GM19372 (cell line): ENCODE measurements around the gene NCKAP5.
"Not testable (repeated sequence)": the region's sequence is repeated elsewhere in the genome, so short reads cannot be mapped to it uniquely, and the experiment has no call there.

Source experiments
- ATAC-seq: cut with Tn5 transposase; IDR thresholded peaks from one replicate; pipeline ENCODE4 v1.9.1; 2021; ENCODE audit warnings: mild to moderate bottlenecking, low read depth, moderate library complexity; ENCODE audit not compliant: unreplicated experiment

Gene NCKAP5

DNA sequence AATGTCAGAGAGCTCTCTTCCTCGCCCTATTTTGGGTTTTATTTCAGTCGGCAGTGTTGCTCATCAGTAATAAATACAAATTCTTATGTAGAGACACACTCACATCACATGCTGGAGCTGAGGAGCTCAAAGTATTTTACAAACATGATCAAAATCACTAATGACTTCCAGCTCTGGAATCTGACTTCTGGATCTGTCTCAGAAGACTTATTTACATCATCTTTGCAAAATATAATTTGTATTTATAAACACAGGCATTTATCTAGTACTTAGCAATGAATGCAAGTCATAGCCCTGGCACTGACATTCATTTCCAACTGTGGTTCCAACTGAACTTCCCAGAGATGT lies 327.1 kb downstream of the NCKAP5 start:
- ATAC-seq: no peak

- no peak for ATAC-seq
Observed at GRCh38 chr2:133240491-133241223, 327.6 kb downstream of the NCKAP5 start.

DNA sequence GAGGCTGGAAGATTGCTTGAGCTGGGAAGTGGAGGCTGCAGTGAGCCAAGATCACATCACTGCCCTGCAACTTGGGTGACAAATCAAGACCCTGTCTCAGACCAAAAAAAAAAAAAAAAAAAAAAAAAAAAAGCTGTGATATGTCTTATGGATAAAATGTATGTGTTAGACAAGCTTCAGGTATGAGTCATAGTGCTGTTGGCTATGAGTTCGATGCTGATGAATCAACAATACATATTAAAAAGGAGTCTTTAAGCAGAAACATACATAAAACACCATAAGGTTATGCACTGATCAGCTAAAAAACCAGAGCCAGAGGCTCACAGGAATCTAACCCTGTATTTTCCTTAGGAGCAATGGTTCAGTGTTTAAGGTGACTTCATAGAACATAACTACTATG lies 332.3 kb downstream of the NCKAP5 start:
- ATAC-seq: no peak

- ATAC-seq: no peak
Observed at GRCh38 chr2:133232556-133232955, 335.7 kb downstream of the NCKAP5 start.

- no peak for ATAC-seq
Observed at GRCh38 chr2:133231264-133231663, 337.0 kb downstream of the NCKAP5 start.

GRCh38 chr2:133229974-133230373 lies 338.3 kb downstream of the NCKAP5 start:
- ATAC-seq: no peak

DNA sequence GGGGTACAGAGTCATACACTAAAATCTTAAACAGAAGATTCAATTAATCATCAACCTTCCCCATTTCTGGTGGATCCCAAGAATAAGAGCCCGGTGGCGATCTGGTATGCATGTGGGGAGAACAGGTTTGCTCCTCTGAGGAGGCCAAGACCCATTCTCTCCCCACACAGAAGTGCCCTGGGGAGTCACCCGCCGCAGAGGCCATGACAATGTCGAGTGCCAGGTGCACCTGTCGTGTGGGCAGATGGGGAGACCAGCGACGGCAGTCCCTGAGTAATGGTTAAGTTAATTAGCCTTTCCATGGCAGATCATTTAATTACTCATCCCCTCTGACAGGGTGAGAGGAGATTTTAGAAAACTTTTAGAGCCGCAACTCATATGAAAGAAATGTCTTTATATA lies 345.0 kb downstream of the NCKAP5 start:
- no peak for ATAC-seq

DNA sequence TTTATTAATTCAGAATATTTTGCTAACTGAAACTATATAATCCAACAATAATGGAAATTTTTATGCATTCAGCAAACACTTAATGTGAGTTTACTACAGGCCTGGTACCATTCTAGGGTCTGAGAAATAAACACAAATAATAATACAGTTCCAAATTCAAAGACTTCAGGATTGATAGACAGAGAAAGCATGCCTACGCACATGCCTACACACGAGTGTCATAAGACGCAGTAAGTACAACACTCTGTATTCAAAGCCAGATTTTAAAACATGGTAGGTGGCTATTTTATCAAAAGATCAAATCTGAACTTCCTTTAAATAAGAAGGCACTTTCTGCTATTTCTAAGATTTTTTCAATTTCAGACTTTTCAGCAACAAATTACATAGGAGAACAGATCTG lies 346.9 kb downstream of the NCKAP5 start:
- no peak for ATAC-seq

GRCh38 chr2:133218204-133218603 lies 350.1 kb downstream of the NCKAP5 start:
- no peak for ATAC-seq

DNA sequence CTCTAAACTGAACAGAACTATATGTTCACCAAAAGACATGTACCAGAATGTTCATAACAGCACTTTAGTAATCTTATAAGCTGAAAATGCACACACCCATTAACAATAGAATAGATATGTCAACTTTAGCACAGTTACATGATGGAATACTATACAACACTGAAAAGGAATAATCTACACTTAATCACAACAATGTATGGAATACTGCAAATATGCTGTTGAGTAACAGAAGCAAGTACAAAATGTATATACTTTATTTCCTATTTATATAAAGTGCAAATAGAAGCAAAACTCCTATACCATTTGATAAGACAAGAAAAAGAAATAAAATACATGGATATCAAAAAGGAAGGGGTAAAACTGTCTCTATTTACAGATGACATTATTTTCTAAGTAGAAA lies 352.8 kb downstream of the NCKAP5 start:
- no peak for ATAC-seq

GRCh38 chr2:133213651-133214050 lies 354.6 kb downstream of the NCKAP5 start:
- no peak for ATAC-seq

GRCh38 chr2:133209325-133209724 lies 358.9 kb downstream of the NCKAP5 start:
- ATAC-seq: no peak

GRCh38 chr2:133206666-133207065 lies 361.6 kb downstream of the NCKAP5 start:
- not testable (repeated sequence) for ATAC-seq

GRCh38 chr2:133204421-133204820 lies 363.8 kb downstream of the NCKAP5 start:
- no peak for ATAC-seq

DNA sequence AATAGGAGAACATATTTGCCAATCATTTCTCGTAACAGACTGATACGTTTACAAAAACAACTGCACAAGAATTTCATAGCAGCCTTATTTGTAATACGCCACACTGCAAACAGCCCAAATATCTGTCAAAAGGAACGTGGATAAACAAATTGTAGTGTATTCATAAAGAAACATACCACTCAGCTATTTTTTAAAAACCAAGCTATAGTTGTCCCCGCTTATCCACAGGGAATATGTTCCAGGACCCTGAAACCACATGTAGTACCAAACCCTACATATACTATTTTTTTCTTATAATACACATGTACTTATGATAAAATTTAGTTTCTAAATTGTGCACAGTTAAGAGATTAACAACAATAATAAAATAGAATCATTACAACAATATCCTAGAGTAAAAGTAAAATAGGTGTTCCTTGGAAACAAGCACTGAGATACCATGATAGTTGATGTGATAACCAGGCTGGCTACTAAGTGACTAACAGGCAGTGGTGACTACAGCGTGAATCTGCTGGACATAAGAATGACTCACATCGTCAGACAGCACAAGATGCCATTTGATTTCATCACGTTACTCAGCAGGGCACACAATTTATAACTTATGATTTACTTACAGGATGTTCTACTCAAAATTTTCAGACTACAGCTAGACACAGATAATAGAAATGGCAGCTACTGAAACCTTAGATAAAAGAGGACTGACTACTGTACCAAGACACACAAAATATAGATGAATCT lies 367.4 kb downstream of the NCKAP5 start:
- ATAC-seq: no peak

DNA sequence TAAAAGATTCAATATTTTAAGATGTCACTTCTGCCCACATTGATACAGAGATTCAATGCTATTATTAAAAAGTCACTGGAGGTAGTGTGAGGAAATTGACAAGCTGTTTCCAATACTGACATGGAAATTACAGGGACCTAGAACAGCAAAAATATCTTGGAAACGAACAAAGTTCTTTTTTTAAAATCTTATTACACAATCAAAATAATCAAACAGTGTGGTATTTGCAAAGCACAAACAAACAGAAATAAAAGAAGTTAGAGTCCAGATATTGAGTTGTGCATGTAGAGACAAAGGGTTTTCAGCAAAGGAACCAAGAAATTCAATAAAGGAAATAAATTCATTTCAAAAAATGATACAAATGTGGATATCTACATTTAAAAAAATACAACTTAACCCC lies 369.6 kb downstream of the NCKAP5 start:
- ATAC-seq: no peak

DNA sequence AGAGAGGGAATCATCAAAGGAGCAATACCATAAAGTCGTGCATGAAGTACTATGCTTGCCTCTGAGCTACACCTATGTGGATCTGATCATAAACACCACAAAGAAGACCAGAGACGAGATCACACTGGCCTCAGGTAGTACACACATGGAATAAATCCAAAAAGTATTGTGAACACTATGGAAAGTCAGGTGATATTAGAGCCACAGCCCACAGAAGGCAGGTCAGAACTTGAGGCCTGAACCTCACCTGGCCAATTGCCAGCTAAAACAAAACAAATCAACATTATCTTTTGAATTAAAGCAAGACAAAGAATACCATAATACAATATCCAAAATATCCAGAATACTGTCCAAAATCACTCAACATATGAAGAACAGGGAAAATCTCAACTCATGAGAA lies 371.1 kb downstream of the NCKAP5 start:
- no peak for ATAC-seq

- ATAC-seq: no peak
Observed at GRCh38 chr2:133194777-133195335, 373.4 kb downstream of the NCKAP5 start.

- no peak for ATAC-seq
Observed at GRCh38 chr2:133194362-133194655, 374.0 kb downstream of the NCKAP5 start.

DNA sequence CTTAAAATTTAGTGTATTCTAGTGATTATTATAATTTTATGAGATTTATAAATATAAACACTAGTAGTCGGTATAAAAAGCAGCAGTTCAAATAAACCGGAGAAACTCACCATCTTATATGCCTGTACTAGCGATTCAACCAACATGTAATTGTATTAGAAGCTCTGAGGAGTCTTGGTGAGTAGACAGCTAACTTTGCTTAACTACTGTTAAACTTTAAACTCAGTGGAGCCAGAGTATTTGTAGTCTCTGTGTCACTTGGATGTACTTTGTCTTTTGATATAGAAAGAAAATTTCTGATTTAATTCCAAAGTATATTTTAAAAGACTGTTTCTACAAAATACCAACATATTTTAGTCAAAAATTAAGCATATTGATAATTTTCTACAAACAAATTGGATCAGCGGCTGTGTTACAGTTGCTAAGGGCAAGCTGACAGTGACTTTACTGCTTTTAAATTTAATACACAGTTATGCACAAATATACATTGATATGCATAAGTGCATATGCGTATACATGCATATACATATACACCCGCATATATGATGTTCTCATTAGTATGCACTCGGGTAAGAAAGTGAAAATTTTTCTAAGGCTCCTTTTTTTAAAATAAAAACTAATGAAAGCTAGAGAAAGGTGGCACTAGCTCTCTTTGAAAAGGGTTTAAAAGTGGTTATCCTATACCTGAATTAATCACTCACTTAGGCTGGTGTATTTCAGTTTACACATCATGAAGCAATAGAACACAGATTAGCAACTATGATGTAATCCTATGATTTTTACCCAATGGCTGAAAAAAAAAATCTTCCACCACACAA lies 374.5 kb downstream of the NCKAP5 start:
- ATAC-seq: no peak

DNA sequence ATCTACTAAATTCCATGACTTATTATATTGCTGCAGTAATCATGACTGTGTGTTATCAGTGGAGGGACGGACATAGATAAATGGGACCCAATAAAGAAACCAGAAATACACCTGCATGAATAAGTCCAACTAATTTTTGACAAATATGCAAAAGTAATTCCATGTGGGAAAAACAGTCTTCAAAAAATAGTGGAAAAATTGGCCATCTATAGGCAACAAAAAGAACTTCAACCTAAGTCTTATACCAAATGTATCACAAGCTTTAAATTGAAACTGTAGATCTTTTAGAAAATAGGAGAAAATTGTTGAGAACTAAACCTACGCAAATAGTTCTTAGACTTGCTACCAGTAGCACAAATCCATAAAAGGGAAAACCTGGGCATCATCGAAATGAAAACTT lies 376.2 kb downstream of the NCKAP5 start:
- no peak for ATAC-seq
